HG02973 (cell line): ENCODE measurements around the gene PGM5.

Source experiments
- ATAC-seq: cut with Tn5 transposase; IDR thresholded peaks from one replicate; pipeline ENCODE4 v1.9.1; 2021; ENCODE audit warnings: moderate library complexity; ENCODE audit not compliant: unreplicated experiment

PGM5 gene

GRCh38 chr9:68577774-68578591 lies 221.6 kb downstream of the PGM5 start:
- peak; percentile 77 for ATAC-seq
